ENCODE measurements around the gene HSPA12B. TPM values are rescaled to one million over a fixed set of nuclear protein-coding genes. Genes with fewer than 3 reads are reported as not detected.

HSPA12B gene
- polyA plus RNA-seq, 1 donor from 2014 or later, result not detected

DNA sequence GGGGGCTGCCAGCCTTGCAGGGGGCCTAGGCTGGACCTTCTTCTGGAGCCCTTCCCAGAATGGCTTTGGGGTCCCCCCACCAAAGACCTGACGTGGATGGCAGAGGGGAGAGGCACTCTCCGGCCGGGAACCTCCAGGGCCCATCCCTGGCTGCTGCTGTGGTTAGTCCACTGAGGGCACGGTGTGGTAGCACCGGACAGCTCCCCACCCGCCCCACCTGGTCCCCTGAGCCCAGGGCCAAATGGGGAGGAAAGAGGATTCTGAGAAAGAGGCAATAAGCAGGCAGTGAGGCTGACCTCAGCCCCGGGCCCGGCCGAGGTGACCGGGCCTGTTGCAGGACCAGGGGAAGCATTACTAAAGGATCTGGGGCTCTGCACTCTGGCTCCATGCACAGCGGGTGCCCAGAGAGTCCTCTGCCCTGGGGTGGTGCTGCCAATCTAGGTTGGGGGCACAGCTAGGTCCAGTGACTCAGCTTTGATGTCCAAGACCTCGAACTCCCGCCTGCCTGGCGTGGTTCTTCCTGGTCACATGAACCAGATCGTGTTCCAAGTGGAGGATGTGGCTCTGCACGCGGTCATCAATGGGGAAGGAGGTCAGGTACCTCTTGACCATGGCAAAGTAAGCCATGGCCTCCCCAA lies 51.9 kb downstream of the HSPA12B start:
- Histone ChIP-seq H3K9me3 (ENCODE audit: low read length) (no peaks in the 10 kb centered on the region), H2AFZ (ENCODE audit: low read depth, low read length) (no peak overlapping the region), H3K36me3 (ENCODE audit: insufficient read depth, low read length) (no peaks in the 10 kb centered on the region), H3K27ac (ENCODE audit: low read length) (no peak overlapping the region), H3K79me2 (replicated peaks; ENCODE audit: insufficient read depth, low read length) (peaks cover 10% of the 10 kb centered on the region), H3K9me2 (ENCODE audit: insufficient read depth, low read length) (no peaks in the 10 kb centered on the region), H4K20me1 (ENCODE audit: insufficient read depth) (no peaks in the 10 kb centered on the region), H3K27me3 (ENCODE audit: insufficient read depth, low read depth, low read length) (no peaks in the 10 kb centered on the region), H3K9ac (ENCODE audit: low read length) (no peak overlapping the region), H3K4me2 (ENCODE audit: low read length) (no peak overlapping the region), H3K4me3 (ENCODE audit: low read length) (peak overlapping the region; percentile 82), H3F3A (ENCODE audit: insufficient read depth, low read length, poor library complexity, severe bottlenecking) (no peaks in the 10 kb centered on the region)
- TF ChIP-seq SMC3 (conservative IDR thresholded peaks at IDR 0.05; ENCODE audit: poor library complexity) (no peak), POLR2AphosphoS5 (IDR thresholded peaks at IDR 0.05) (no peak)
- TF ChIP-seq, protein P1, sequence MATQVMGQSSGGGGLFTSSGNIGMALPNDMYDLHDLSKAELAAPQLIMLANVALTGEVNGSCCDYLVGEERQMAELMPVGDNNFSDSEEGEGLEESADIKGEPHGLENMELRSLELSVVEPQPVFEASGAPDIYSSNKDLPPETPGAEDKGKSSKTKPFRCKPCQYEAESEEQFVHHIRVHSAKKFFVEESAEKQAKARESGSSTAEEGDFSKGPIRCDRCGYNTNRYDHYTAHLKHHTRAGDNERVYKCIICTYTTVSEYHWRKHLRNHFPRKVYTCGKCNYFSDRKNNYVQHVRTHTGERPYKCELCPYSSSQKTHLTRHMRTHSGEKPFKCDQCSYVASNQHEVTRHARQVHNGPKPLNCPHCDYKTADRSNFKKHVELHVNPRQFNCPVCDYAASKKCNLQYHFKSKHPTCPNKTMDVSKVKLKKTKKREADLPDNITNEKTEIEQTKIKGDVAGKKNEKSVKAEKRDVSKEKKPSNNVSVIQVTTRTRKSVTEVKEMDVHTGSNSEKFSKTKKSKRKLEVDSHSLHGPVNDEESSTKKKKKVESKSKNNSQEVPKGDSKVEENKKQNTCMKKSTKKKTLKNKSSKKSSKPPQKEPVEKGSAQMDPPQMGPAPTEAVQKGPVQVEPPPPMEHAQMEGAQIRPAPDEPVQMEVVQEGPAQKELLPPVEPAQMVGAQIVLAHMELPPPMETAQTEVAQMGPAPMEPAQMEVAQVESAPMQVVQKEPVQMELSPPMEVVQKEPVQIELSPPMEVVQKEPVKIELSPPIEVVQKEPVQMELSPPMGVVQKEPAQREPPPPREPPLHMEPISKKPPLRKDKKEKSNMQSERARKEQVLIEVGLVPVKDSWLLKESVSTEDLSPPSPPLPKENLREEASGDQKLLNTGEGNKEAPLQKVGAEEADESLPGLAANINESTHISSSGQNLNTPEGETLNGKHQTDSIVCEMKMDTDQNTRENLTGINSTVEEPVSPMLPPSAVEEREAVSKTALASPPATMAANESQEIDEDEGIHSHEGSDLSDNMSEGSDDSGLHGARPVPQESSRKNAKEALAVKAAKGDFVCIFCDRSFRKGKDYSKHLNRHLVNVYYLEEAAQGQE (IDR thresholded peaks at IDR 0.05; ENCODE audit: borderline replicate concordance), result no peak
- TF ChIP-seq, protein P2, sequence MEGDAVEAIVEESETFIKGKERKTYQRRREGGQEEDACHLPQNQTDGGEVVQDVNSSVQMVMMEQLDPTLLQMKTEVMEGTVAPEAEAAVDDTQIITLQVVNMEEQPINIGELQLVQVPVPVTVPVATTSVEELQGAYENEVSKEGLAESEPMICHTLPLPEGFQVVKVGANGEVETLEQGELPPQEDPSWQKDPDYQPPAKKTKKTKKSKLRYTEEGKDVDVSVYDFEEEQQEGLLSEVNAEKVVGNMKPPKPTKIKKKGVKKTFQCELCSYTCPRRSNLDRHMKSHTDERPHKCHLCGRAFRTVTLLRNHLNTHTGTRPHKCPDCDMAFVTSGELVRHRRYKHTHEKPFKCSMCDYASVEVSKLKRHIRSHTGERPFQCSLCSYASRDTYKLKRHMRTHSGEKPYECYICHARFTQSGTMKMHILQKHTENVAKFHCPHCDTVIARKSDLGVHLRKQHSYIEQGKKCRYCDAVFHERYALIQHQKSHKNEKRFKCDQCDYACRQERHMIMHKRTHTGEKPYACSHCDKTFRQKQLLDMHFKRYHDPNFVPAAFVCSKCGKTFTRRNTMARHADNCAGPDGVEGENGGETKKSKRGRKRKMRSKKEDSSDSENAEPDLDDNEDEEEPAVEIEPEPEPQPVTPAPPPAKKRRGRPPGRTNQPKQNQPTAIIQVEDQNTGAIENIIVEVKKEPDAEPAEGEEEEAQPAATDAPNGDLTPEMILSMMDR (IDR thresholded peaks at IDR 0.05; ENCODE audit: poor library complexity, severe bottlenecking), result no peak

DNA sequence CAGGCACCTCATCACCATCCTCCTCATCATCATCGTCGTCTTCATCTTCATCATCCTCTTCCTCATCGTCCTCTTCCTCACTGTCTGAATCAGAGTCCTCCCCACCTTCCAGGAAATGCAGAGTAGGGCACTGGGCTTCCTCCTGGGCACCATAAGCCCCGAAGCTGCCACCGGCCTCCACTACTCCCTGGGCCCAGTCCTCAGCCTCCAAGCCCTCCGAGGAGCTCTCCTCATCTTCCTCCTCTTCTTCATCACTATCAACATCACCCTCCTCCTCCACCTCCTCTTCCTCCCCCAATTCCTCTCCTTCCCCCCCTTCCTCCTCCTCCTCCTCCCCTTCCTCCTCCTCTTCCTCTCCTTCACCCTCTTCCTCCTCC lies 52.4 kb downstream of the HSPA12B start:
- Histone ChIP-seq H3K9ac (ENCODE audit: low read length) (no peak overlapping the region), H3K79me2 (replicated peaks; ENCODE audit: insufficient read depth, low read length) (peaks cover 10% of the 10 kb centered on the region), H3F3A (ENCODE audit: insufficient read depth, low read length, poor library complexity, severe bottlenecking) (no peaks in the 10 kb centered on the region), H3K4me3 (ENCODE audit: low read length) (peak overlapping the region; percentile 82), H3K27ac (ENCODE audit: low read length) (no peak overlapping the region), H2AFZ (ENCODE audit: low read depth, low read length) (no peak overlapping the region), H3K27me3 (ENCODE audit: insufficient read depth, low read depth, low read length) (no peaks in the 10 kb centered on the region), H3K36me3 (ENCODE audit: insufficient read depth, low read length) (no peaks in the 10 kb centered on the region), H3K4me2 (ENCODE audit: low read length) (no peak overlapping the region), H3K9me2 (ENCODE audit: insufficient read depth, low read length) (no peaks in the 10 kb centered on the region), H4K20me1 (ENCODE audit: insufficient read depth) (no peaks in the 10 kb centered on the region), H3K9me3 (ENCODE audit: low read length) (no peaks in the 10 kb centered on the region)
- no peak for TF ChIP-seq RAD21 (conservative IDR thresholded peaks at IDR 0.05)
- no peak for TF ChIP-seq MXI1 (conservative IDR thresholded peaks at IDR 0.05; ENCODE audit: poor library complexity, severe bottlenecking)
- TF ChIP-seq SMC3 (conservative IDR thresholded peaks at IDR 0.05; ENCODE audit: poor library complexity), result no peak
- TF ChIP-seq, protein P2 (IDR thresholded peaks at IDR 0.05; ENCODE audit: poor library complexity, severe bottlenecking), result no peak
- TF ChIP-seq EZH2 (IDR thresholded peaks at IDR 0.05; ENCODE audit: borderline replicate concordance, insufficient read depth, low read length, poor library complexity, severe bottlenecking), result no peak
- TF ChIP-seq EP300 (conservative IDR thresholded peaks at IDR 0.05; ENCODE audit: poor library complexity, severe bottlenecking), result no peak
- no peak for TF ChIP-seq TAF1 (IDR thresholded peaks at IDR 0.05; ENCODE audit: low read depth)
- TF ChIP-seq, protein P1 (IDR thresholded peaks at IDR 0.05; ENCODE audit: borderline replicate concordance), result no peak
- no peak for TF ChIP-seq POLR2AphosphoS5 (IDR thresholded peaks at IDR 0.05)
